ENCODE results near the gene IFITM5. TPM values are rescaled to one million over a fixed set of nuclear protein-coding genes. Genes with fewer than 3 reads are reported as not detected.

IFITM5 gene
- total and polyA plus RNA-seq, 2 of the 8 experiments (the other 6 are each of a cell fraction or from before 2014, with no cell fraction given): not detected

- H3K4me2 ChIP-seq (ENCODE audit: insufficient read depth in 1 of 2, low read depth in 2 of 2, low read length in 2 of 2): no peak overlapping the region
- H3K23ac ChIP-seq (ENCODE audit: insufficient read length): no peak overlapping the region
- CTCF ChIA-PET (ENCODE audit: partially characterized antibody): interaction anchor here (0.6 to 6.1 kb wide), 7 partner anchors 9 to 1175 kb away, joined by 3 to 52 read pairs (median 4); no protein-coding TSS in a partner anchor
- H3K36me3 ChIP-seq (ENCODE audit: control insufficient read depth in 2 of 4, insufficient read depth in 4 of 4, low read length in 3 of 4): no peaks in the 10 kb centered on the region
- H3K23me2 ChIP-seq (ENCODE audit: low read depth, low read length): peaks cover 2% of the 10 kb centered on the region; the same call in 1 of the 2 replicates
- no peak overlapping the region for H3K4ac ChIP-seq (replicated peaks; ENCODE audit: insufficient read length, low read depth, low read length)
- H3K27me3 ChIP-seq (replicated peaks in 1 of 4; ENCODE audit: control insufficient read depth in 3 of 4, extremely low read depth in 1 of 4, insufficient read depth in 3 of 4, low read length in 3 of 4): no peaks in the 10 kb centered on the region; a peak in 1 of 7 replicates
- no peak overlapping the region for H3K27ac ChIP-seq (ENCODE audit: low read depth, low read length)
- no peak overlapping the region for H4K8ac ChIP-seq (ENCODE audit: extremely low read depth, insufficient read depth, low read length)
- H3K9ac ChIP-seq (replicated peaks in 1 of 4; ENCODE audit: extremely low read depth in 1 of 4, low read depth in 3 of 4, low read length in 3 of 4): no peak overlapping the region
- H3K18ac ChIP-seq (ENCODE audit: extremely low read depth, low read length): peak overlapping the region; percentile 93; the same call in 1 of the 2 replicates
- FAIRE-seq (no peak), DNase-seq (ENCODE audit: low read depth in 1 of 2, low spot score in 2 of 2) (no peak)
- no peak overlapping the region; the same call in 1 of the 2 replicates for H2BK15ac ChIP-seq (ENCODE audit: low read length)
- H3K79me1 ChIP-seq (ENCODE audit: low read depth, low read length): no peaks in the 10 kb centered on the region
- no peaks in the 10 kb centered on the region for H3K9me3 ChIP-seq (ENCODE audit: insufficient read depth in 2 of 2, low read depth in 1 of 2, low read length in 1 of 2)
- H4K20me1 ChIP-seq (replicated peaks in 1 of 2; ENCODE audit: control insufficient read depth in 1 of 2, insufficient read depth in 2 of 2, low read length in 2 of 2): no peaks in the 10 kb centered on the region
- peaks cover 18 to 44% (median 34%) of the 10 kb centered on the region in 4 experiments for H3K4me1 ChIP-seq (replicated peaks in 1 of 4; ENCODE audit: control insufficient read depth in 3 of 4, insufficient read depth in 4 of 4, low read length in 3 of 4)
- H2BK12ac ChIP-seq (ENCODE audit: low read depth, low read length): peak overlapping the region; percentile 98; the same call in 1 of the 2 replicates
- no peak overlapping the region for H3K56ac ChIP-seq (replicated peaks; ENCODE audit: insufficient read length, low read depth, low read length)
- no peak overlapping the region for H2AFZ ChIP-seq (ENCODE audit: low read length)
- no peak overlapping the region for H2BK120ac ChIP-seq (replicated peaks; ENCODE audit: low read depth, low read length)
- 95% methylated on average over 6 of the region's 12 CpGs; no CpG with 5 or more reads in 1 of the 2 experiments for WGBS, 2 experiments (ENCODE audit: extremely low coverage in 1 of 2, insufficient coverage in 1 of 2, insufficient read length in 1 of 2, insufficient replicate concordance in 2 of 2, low coverage in 1 of 2, low lambda C conversion rate in 2 of 2, missing lambda C conversion rate in 1 of 2)
- H4K91ac ChIP-seq (replicated peaks; ENCODE audit: insufficient read length, low read length): no peak overlapping the region
- peak overlapping the region; percentile 56; the same call in 1 of the 2 replicates for H2BK20ac ChIP-seq (ENCODE audit: low read length)
- no peak overlapping the region for H3K4me3 ChIP-seq (ENCODE audit: extremely low read depth in 1 of 4, insufficient read depth in 2 of 4, low read depth in 3 of 4, low read length in 4 of 4)
- no peak overlapping the region for H4K5ac ChIP-seq (ENCODE audit: insufficient read length, low read depth, low read length)
- H2BK5ac ChIP-seq (ENCODE audit: low read depth, low read length): peak overlapping the region; percentile 92; the same call in 1 of the 2 replicates
- POLR2A ChIA-PET (ENCODE audit: partially characterized antibody): interaction anchor here (3.7 to 5.2 kb wide), 2 partner anchors 13 kb away, joined by 14 to 33 read pairs; no protein-coding TSS in a partner anchor
- no peaks in the 10 kb centered on the region for H3K79me2 ChIP-seq (ENCODE audit: control insufficient read depth in 1 of 2, insufficient read depth in 2 of 2, low read length in 2 of 2)
- no peak overlapping the region for H3K14ac ChIP-seq (ENCODE audit: insufficient read length)
- H2AK5ac ChIP-seq (ENCODE audit: low read depth, low read length): no peak overlapping the region
- TF ChIP-seq CREB1 (IDR thresholded peaks at IDR 0.05) (no peak), MAX (IDR thresholded peaks at IDR 0.05) (no peak), BACH1 (IDR thresholded peaks at IDR 0.05; ENCODE audit: low read length) (no peak), RNF2 (IDR thresholded peaks at IDR 0.05; ENCODE audit: borderline replicate concordance, low read depth, low read length, missing control alignments, poor library complexity, severe bottlenecking) (no peak), CBX5 (IDR thresholded peaks at IDR 0.05; ENCODE audit: low read depth, low read length) (no peak), CHD2 (IDR thresholded peaks at IDR 0.05; ENCODE audit: low read length) (no peak), SIX5 (IDR thresholded peaks at IDR 0.05; ENCODE audit: low read depth, low read length) (no peak), JUND (IDR thresholded peaks at IDR 0.05; ENCODE audit: low read length) (no peak), HDAC6 (IDR thresholded peaks at IDR 0.05; ENCODE audit: low read depth, low read length) (no peak), KDM4A (IDR thresholded peaks at IDR 0.05; ENCODE audit: low read depth, low read length, severe bottlenecking) (no peak), NANOG (IDR thresholded peaks at IDR 0.05; ENCODE audit: insufficient read depth, low read depth, low read length, poor library complexity, severe bottlenecking) (no peak), PHF8 (conservative IDR thresholded peaks at IDR 0.05; ENCODE audit: low read depth, low read length) (no peak), SIRT6 (IDR thresholded peaks at IDR 0.05; ENCODE audit: low read length) (no peak)
Observed at GRCh38 chr11:303363-303762, 4.0 kb upstream of the IFITM5 start.
